K562 (cell line): ENCODE data around the gene CCDC13. TPM values are rescaled to one million over a fixed set of nuclear protein-coding genes. Genes with fewer than 3 reads are reported as not detected.

Experiments
- CREB5 ChIP-seq: fragments of 250-450 bp; sonication (Bioruptor Pico); IDR thresholded peaks from 2 replicates; pipeline ENCODE4 v1.5.0; 2020; ENCODE audit warnings: mild to moderate bottlenecking
- KLF6 ChIP-seq: fragments of 250-450 bp; sonication (Bioruptor Pico); IDR thresholded peaks from 2 replicates; pipeline ENCODE4 v1.4.0; 2020; ENCODE audit warnings: mild to moderate bottlenecking, moderate library complexity, borderline replicate concordance
- MEF2A ChIP-seq: IDR thresholded peaks from 2 replicates; pipeline ENCODE4 v1.6.1; 2011; ENCODE audit warnings: low read depth, mild to moderate bottlenecking, low read length, moderate library complexity; ENCODE audit not compliant: control insufficient read depth
- NR3C1 ChIP-seq: sonication (generic); formaldehyde crosslinking; IDR thresholded peaks from 2 replicates; pipeline ENCODE4 v1.8.1; 2022; ENCODE audit warnings: missing genetic modification reagents
- POLR2AphosphoS2 ChIP-seq: IDR thresholded peaks from 2 replicates; pipeline ENCODE4 v1.6.1; 2012; ENCODE audit warnings: low read length, improper control_type of control experiment
- POLR2AphosphoS5 ChIP-seq: IDR thresholded peaks from 2 replicates; pipeline ENCODE4 v1.6.1; 2011; ENCODE audit warnings: mild to moderate bottlenecking, low read depth, low read length, moderate library complexity; ENCODE audit not compliant: control insufficient read depth, insufficient read depth
- REST ChIP-seq, 2 experiments: fragments of 450-650 bp; formaldehyde crosslinking in 1 of 2; IDR thresholded peaks; 2 replicates each; pipeline versions ENCODE4 v1.4.0 to v1.6.1; 2014 to 2020; ENCODE audit warnings: mild to moderate bottlenecking in 2 of 2, borderline replicate concordance in 1 of 2, low read depth in 1 of 2
- SMAD3 ChIP-seq: fragments of 450-650 bp; formaldehyde crosslinking; conservative IDR thresholded peaks from 2 replicates; pipeline ENCODE4 v1.4.0; 2020; ENCODE audit warnings: mild to moderate bottlenecking
- SNRNP70 ChIP-seq: fragments of 200-400 bp; formaldehyde crosslinking; optimal IDR thresholded peaks from 2 replicates; pipeline ENCODE3; 2017; ENCODE audit warnings: low read depth, low read length
- STAG1 ChIP-seq: sonication (generic); formaldehyde crosslinking; IDR thresholded peaks from 2 replicates; pipeline ENCODE4 v1.5.0; 2020; ENCODE audit warnings: missing genetic modification reagents, borderline replicate concordance
- STAT5B ChIP-seq: fragments of 250-450 bp; sonication (Bioruptor Pico); IDR thresholded peaks from 2 replicates; pipeline ENCODE4 v1.8.0; 2021; ENCODE audit warnings: mild to moderate bottlenecking, inconsistent platforms
- TCF7L2 ChIP-seq: fragments of 150-350 bp; IDR thresholded peaks from 2 replicates; pipeline ENCODE4 v1.6.1; 2016; ENCODE audit warnings: low read depth, mild to moderate bottlenecking, low read length, moderate library complexity
- TFAP4 ChIP-seq: sonication (generic); formaldehyde crosslinking; IDR thresholded peaks from 2 replicates; pipeline ENCODE4 v1.8.0; 2022; ENCODE audit warnings: missing genetic modification reagents, mild to moderate bottlenecking, moderate library complexity, borderline replicate concordance
- USF1 ChIP-seq: sonication (generic); formaldehyde crosslinking; IDR thresholded peaks from 2 replicates; pipeline ENCODE4 v1.9.0; 2022; ENCODE audit warnings: mild to moderate bottlenecking, missing genetic modification reagents
- ZNF384 ChIP-seq: IDR thresholded peaks from 2 replicates; pipeline ENCODE4 v1.6.1; 2012; ENCODE audit warnings: low read depth, low read length, improper control_type of control experiment
- ZNF41 ChIP-seq: fragments of 250-450 bp; sonication (Bioruptor Pico); conservative IDR thresholded peaks from 2 replicates; pipeline ENCODE4 v1.4.0; 2020; ENCODE audit warnings: mild to moderate bottlenecking
- ZNF589 ChIP-seq: fragments of 200-800 bp; sonication (Bioruptor generic); IDR thresholded peaks from 2 replicates; pipeline ENCODE4 v1.6.1; 2016; ENCODE audit warnings: low read depth, missing genetic modification characterization, missing compliant biosample characterization
- polyA plus RNA-seq, 8 experiments: library from polyadenylated mRNA; depleted of rRNA in 4 of 8; stranded (reverse) in 5 of 8; unstranded in 3 of 8; fragments of >200 nt; fragmentation: Nextera tagmentation in 2 of 8; fragmentation: Illumina TruSeq in 1 of 8; extraction: Ambion mirVana in 2 of 8; extraction: Trizol in 1 of 8; gene quantifications; 2 replicates each; pipeline versions ENCODE4 v1.2.1 to v1.2.3, GENCODE V29; 2011 to 2014; ENCODE audit warnings: inconsistent platforms in 1 of 8, missing spikeins in 1 of 8
- total RNA-seq, 7 experiments: library from RNA; depleted of rRNA in 6 of 7; stranded (reverse); fragments of >200 nt in 6 of 7; fragmentation: Illumina TruSeq in 2 of 7; extraction: Trizol in 2 of 7; gene quantifications; 2 replicates each; pipeline versions ENCODE4 v1.2.1 to v1.2.3, GENCODE V29; 2011 to 2021; ENCODE audit warnings: low replicate concordance in 1 of 7

CCDC13 gene
- total and polyA plus RNA-seq, 9 of the 15 experiments (the other 6 are each of a cell fraction or from before 2014, with no cell fraction given) = 0.20 to 0.70 (median 0.48) TPM; not detected in 2

GRCh38 chr3:42749753-42750231 is 23.3 kb downstream of the CCDC13 start (continued):
- TF ChIP-seq MEF2A = no peak
- TF ChIP-seq REST (IDR thresholded peaks at IDR 0.05; ENCODE audit: borderline replicate concordance) = peak; percentile 45; the same call in 1 of the 2 replicates
- TF ChIP-seq REST (CRISPR knock-in tag; IDR thresholded peaks at IDR 0.05; ENCODE audit: low read depth) = no peak
- TF ChIP-seq KLF6 (CRISPR knock-in tag) = no peak
- no peak for TF ChIP-seq SMAD3 (CRISPR knock-in tag)
- no peak for TF ChIP-seq SNRNP70
- TF ChIP-seq NR3C1 (CRISPR knock-in tag) = no peak
- no peak for TF ChIP-seq STAT5B
- no peak for TF ChIP-seq USF1
- TF ChIP-seq ZNF589 (CRISPR knock-in tag) = no peak
- TF ChIP-seq CREB5 (CRISPR knock-in tag) = no peak
- no peak for TF ChIP-seq ZNF384
- TF ChIP-seq POLR2AphosphoS5 = no peak
- TF ChIP-seq TCF7L2 = no peak
- no peak for TF ChIP-seq ZNF41
- peak; percentile 54; the same call in 1 of the 2 replicates for TF ChIP-seq TFAP4 (CRISPR knock-in tag)
- TF ChIP-seq STAG1 (CRISPR knock-in tag) = peak; percentile 71; the same call in 1 of the 2 replicates
- TF ChIP-seq POLR2AphosphoS2 = no peak
